Activated CD4-positive, alpha-beta T cell treated with anti-CD3 and anti-CD28 coated beads, Interleukin-2, amount 50 U/mL, for 16 hours (primary cell): ENCODE measurements around the gene AR.
"Not testable (repeated sequence)": the region's sequence is repeated elsewhere in the genome, so short reads cannot be mapped to it uniquely, and the experiment has no call there.

Experiments used
- DNase-seq: peaks from one replicate; pipeline ENCODE4 v3.0.0-alpha.2; 2020

The AR gene

DNA sequence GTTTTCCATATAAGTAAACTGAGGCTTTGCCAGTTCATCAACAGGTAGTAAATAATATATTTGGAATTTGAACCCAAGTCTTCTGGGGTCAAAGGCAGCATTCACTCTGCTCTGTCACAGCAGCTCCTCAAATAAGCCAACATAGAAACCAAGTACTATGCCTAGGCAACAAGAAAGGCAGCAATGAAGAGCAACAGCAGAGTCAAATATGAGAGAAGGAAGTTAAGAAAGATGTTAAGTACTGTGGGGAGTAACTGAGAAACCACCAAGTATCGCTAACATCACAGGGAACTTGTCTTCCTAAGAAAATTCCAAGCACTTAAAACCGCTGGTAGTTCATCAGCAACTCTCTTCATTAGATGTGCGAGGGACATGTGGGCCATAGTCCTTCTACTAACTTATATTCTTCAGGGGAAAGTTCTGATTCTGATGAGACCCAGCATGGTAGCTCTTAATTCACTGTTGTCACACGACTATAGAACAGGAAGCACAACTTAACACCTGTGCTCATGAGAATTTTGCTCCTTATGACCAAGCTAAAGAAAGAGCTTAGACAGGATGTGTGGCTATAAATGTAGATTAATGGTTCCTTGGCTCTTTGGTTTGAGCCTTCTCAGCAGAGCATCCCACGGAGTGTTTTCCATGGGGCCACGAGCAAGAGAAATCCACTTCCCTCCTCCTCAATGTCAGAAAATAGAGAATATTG is 107.8 kb downstream of the AR start:
- DNase-seq = no peak

DNA sequence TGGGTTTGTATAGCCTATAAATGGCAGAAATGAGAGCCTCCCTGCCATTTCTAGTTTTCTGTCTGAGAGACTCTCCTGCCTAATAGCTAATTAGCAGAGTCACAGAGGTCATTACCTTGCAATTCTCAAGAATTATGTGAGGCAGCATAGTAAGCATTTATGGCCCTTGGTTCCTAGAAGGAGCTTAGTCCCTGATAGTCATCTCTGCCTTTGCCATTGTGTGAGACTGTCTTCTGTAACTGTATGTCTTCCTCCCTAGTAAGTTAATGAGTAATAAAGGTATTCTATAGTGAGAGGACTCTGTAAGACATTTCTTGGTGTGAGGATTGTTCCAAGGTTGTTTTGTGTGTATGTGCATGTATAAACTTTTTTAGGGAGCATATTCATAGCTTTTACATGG is 108.7 kb downstream of the AR start:
- DNase-seq = no peak

GRCh38 chrX:67654301-67654700 is 110.5 kb downstream of the AR start:
- no peak for DNase-seq

- no peak for DNase-seq
These were observed 121.8 kb downstream of the AR start for GRCh38 chrX:67665583-67665982.

DNA sequence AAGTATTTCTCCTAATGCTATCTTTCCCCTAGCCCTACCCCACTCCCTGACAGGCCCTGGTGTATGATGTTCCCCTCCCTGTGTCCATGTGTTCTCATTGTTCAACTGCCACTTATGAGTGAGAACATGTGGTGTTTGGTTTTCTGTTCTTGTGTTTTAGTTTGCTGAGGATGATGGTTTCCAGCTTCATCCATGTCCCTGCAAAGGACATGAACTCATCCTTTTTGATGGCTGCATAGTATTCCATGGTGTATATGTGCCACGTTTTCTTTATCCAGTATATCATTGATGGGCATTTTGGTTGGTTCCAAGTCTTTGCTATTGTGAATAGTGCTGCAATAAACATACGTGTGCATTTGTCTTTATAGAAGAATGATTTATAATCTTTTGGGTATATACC is 126.9 kb downstream of the AR start:
- DNase-seq = not testable (repeated sequence)

- no peak for DNase-seq
These were observed 130.0 kb downstream of the AR start for GRCh38 chrX:67673741-67674274.

DNA sequence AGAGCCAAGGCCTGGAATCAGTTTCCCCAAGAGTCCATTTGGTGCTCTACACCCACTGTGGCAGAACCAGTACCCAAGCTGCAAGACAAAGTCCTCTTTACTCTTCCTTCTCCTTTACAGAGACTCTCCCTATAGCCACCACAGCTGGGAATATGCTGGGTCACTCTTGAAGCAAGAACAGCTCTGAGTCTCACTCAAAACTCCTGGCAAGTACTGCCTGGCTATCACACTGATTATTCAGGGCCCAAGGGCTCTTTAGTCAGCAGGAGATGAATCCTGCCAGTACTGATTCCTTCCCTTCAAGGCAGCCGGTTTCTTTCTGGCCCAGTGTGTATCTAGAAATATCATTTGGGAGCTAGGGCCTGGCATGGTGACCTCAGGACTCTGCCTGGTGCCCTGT is 130.9 kb downstream of the AR start:
- no peak for DNase-seq

DNA sequence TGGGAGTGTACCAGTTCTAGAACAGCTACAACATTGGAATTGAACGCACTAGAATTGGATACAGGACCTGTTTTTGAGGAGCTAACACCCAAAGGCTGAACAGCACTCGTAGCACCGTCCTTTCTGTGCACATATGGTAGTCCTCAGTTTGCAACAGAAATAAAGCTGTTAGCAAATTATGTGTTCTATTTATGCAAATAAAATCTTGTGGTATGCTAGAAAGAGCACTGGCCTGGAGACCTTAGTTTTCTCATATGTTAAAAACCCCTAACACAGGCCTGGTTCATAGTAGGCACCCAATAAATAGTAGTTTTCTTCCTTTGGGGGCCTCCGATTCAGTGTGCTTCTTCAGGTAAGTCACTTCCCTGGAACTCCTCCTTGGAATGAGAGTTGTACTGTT is 140.3 kb downstream of the AR start:
- DNase-seq = no peak

- DNase-seq = peak; percentile 13
These were observed 148.4 kb downstream of the AR start for GRCh38 chrX:67692246-67692645.

DNA sequence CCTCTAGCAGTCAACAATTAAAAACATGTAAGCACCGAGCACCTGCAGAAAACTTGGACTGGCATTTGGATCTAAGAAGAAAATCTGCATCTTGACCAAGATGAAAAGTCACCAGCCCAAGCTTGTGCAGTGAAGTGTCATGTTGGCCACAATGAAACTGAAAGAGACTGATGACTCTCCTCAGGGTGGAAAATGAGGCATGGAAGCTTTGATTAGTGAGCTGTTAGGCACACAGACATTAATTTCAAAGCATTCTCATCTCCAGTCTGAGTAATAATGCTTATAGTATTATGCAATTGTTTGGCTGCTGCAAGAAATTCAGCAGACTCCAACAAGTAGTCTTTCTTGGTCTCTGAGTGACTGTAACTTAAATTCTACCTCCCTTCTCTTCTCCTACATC is 150.1 kb downstream of the AR start:
- peak; percentile 25 for DNase-seq

DNA sequence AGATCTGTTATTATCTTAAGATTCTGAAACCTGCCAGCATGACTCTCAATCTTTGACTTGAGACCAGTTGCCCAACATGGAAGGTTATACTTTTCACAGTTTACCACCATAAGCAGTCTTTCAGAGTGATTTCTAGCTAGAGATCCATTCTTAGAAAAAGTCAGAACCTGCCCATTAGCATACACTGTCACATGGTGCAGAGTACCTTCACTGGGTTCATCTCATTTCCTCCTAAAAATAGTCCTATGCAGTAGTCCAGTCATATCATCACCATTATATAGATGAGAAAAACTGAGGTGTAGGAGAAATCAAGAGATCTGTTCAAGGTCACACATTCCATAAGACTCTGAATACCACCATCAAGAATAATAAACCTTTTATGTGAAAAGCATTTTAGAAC is 153.6 kb downstream of the AR start:
- DNase-seq = no peak

GRCh38 chrX:67700602-67701001 is 156.8 kb downstream of the AR start:
- no peak for DNase-seq

GRCh38 chrX:67714004-67714403 is 170.2 kb downstream of the AR start:
- no peak for DNase-seq

DNA sequence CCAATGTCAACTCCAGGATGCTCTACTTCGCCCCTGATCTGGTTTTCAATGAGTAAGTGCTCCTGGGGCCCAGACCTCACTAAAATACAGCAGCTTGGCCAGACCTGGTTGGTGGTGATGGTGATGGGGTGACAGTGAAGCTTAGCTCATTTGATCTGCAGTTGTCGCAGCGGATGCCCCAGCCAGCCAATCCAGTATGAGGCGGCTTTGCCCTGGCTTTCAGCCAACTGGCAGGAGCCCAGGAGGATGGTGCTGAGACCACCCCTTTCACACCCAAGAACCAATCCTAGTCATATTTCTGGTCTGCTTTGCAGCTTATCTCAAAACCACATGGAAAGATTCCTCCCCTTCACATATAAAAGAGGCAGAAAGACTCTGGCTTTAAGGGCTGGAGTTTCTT is 173.8 kb downstream of the AR start:
- DNase-seq = no peak

DNA sequence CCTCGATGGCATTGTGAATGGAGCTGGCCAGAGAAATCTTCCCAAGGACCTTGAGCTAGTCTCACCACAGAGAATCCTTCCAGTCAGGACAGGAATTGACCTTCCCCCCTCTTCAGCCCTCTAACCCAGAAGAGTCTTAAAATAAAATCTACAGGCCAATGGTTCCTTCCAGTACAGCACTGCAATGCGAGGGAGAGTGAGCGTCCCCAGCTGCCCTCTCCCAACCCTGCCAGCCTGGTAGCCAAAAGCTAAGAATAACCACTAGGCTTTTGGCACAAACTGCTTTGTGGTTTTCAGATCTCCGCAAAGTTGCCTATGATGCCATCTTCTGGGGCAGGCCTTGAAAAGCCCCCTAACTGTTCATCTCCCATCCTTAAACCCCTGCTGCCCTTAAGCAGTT is 175.1 kb downstream of the AR start:
- no peak for DNase-seq

DNA sequence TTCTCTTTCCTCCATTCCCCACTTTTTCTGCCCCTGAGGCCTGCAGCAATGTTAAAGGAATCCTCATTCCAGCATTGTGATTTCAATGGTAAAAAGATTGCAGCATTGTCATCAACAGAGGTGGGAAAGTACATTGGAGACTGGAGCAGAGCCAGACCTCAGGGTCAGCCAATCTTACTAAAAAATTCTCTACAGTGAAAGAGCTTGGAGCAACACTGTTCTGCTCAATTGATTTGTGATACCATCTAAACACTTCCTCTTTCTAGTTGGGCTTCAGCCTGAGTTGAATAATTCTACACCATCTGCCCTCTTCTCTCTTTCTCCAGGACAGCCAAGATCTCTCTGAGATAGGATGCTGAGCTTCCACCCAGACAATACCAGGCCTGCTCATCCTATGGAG is 176.5 kb downstream of the AR start:
- DNase-seq = no peak

- DNase-seq = no peak
These were observed 177.5 kb downstream of the AR start for GRCh38 chrX:67721321-67721720.

- no peak for DNase-seq
These were observed 179.9 kb downstream of the AR start for GRCh38 chrX:67723580-67724351.

DNA sequence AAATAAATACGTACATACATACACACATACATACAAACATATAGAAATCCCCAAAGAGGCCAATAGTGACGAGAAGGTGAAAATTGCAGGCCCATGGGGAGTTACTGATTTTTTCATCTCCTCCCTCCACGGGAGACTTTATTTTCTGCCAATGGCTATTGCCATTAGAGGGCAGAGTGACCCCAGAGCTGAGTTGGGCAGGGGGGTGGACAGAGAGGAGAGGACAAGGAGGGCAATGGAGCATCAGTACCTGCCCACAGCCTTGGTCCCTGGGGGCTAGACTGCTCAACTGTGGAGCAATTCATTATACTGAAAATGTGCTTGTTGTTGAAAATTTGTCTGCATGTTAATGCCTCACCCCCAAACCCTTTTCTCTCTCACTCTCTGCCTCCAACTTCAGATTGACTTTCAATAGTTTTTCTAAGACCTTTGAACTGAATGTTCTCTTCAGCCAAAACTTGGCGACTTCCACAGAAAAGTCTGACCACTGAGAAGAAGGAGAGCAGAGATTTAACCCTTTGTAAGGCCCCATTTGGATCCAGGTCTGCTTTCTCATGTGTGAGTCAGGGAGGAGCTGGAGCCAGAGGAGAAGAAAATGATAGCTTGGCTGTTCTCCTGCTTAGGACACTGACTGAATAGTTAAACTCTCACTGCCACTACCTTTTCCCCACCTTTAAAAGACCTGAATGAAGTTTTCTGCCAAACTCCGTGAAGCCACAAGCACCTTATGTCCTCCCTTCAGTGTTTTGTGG is 180.7 kb downstream of the AR start:
- no peak for DNase-seq

DNA sequence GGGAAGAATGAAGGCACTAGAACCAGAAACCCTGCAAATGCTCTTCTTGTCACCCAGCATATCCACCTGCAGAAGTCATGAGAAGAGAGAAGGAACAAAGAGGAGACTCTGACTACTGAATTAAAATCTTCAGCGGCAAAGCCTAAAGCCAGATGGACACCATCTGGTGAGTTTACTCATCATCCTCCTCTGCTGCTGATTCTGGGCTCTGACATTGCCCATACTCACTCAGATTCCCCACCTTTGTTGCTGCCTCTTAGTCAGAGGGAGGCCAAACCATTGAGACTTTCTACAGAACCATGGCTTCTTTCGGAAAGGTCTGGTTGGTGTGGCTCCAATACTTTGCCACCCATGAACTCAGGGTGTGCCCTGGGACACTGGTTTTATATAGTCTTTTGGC is 181.7 kb downstream of the AR start:
- no peak for DNase-seq

DNA sequence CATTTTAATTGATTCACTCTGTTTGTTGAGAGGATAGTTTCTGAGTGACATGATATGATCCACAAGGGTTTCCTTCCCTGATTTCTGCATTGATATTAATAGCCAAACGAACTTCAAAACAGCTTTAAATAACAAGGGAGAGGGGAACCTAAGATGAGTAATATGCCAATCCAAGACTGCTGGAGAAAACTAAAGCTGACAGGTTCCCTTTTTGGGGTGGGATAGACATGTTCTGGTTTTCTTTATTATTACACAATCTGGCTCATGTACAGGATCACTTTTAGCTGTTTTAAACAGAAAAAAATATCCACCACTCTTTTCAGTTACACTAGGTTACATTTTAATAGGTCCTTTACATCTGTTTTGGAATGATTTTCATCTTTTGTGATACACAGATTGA is 182.2 kb downstream of the AR start:
- DNase-seq = no peak

GRCh38 chrX:67727576-67727975 is 183.8 kb downstream of the AR start:
- DNase-seq = no peak

GRCh38 chrX:67730296-67730695 is 186.5 kb downstream of the AR start:
- DNase-seq = no peak

DNA sequence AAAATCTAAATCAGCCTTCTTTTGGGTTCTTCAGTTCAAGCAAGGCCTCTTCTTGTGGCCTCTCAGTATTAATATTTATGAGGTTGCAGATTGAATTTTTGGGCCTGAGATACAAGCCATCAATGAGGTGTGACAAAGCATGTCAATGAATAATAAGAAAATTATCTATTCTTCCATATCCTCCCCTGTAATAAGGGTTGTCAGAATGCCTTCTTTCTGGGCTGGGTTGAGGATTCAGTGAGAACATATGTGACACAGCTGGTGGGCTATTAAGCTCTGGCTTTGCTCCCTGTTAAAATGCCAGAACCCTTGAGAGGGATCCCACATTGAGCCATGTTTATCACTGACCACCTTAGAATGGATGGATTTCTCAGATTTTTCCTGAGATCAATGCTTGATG is 187.2 kb downstream of the AR start:
- no peak for DNase-seq
